ENCODE data around the gene AP4E1.
"Not testable (repeated sequence)": the region's sequence is repeated elsewhere in the genome, so short reads cannot be mapped to it uniquely, and the experiment has no call there.

The AP4E1 gene

GRCh38 chr15:51024735-51025453 is 116.4 kb downstream of the AP4E1 start:
- no peak for DNase-seq

GRCh38 chr15:51025454-51025846 is 117.0 kb downstream of the AP4E1 start:
- DNase-seq: no peak

GRCh38 chr15:51030649-51031316 is 122.3 kb downstream of the AP4E1 start:
- no peak for DNase-seq

- not testable (repeated sequence) for DNase-seq
Measured at GRCh38 chr15:51037474-51037873, 129.0 kb downstream of the AP4E1 start.

GRCh38 chr15:51038162-51038973 is 129.9 kb downstream of the AP4E1 start:
- no peak for DNase-seq

- DNase-seq: no peak
Measured at GRCh38 chr15:51038974-51039319, 130.5 kb downstream of the AP4E1 start.

- DNase-seq: no peak
Measured at GRCh38 chr15:51044037-51044727, 135.7 kb downstream of the AP4E1 start.

- no peak for DNase-seq
Measured at GRCh38 chr15:51046016-51046415, 137.5 kb downstream of the AP4E1 start.

GRCh38 chr15:51046799-51047449 is 138.4 kb downstream of the AP4E1 start:
- no peak for DNase-seq

GRCh38 chr15:51048308-51048707 is 139.8 kb downstream of the AP4E1 start:
- no peak for DNase-seq

GRCh38 chr15:51049081-51049480 is 140.6 kb downstream of the AP4E1 start:
- no peak for DNase-seq

GRCh38 chr15:51051776-51052175 is 143.3 kb downstream of the AP4E1 start:
- DNase-seq: no peak

- DNase-seq: no peak
Measured at GRCh38 chr15:51053571-51053970, 145.1 kb downstream of the AP4E1 start.

- DNase-seq: no peak
Measured at GRCh38 chr15:51054535-51054934, 146.1 kb downstream of the AP4E1 start.

Data from right kidney (tissue), 1 donor.